K562 (cell line): ENCODE data around the gene PLEKHA6. TPM values are rescaled to one million over a fixed set of nuclear protein-coding genes. Genes with fewer than 3 reads are reported as not detected.
A peak's percentile ranks its signal among the peaks of the same experiment; 100 is the strongest.

Source experiments
- CHD4 ChIP-seq: fragments of 200-600 bp; sonication (generic); IDR thresholded peaks from 3 replicates; pipeline ENCODE4 v1.6.1; 2012; ENCODE audit warnings: low read depth, mild to moderate bottlenecking, mixed read lengths, low read length, inconsistent platforms; ENCODE audit not compliant: insufficient read depth, insufficient replicate concordance, poor library complexity, severe bottlenecking
- DPF2 ChIP-seq: fragments of 450-650 bp; IDR thresholded peaks from 2 replicates; pipeline ENCODE4 v1.6.1; 2016
- FOXJ2 ChIP-seq: fragments of 200-800 bp; sonication (Bioruptor generic); IDR thresholded peaks from 2 replicates; pipeline ENCODE4 v1.6.1; 2016; ENCODE audit warnings: missing genetic modification characterization, missing compliant biosample characterization
- NFYB ChIP-seq: IDR thresholded peaks from 2 replicates; pipeline ENCODE4 v1.6.1; 2011; ENCODE audit warnings: mild to moderate bottlenecking, moderate library complexity; ENCODE audit not compliant: insufficient read length; ENCODE audit errors: extremely low read depth
- PHTF2 ChIP-seq: fragments of 250-450 bp; sonication (Bioruptor Pico); IDR thresholded peaks from 2 replicates; pipeline ENCODE4 v1.5.0; 2021; ENCODE audit warnings: mild to moderate bottlenecking
- PML ChIP-seq: IDR thresholded peaks from 2 replicates; pipeline ENCODE4 v1.6.1; 2012; ENCODE audit warnings: low read length, inconsistent platforms
- SMAD4 ChIP-seq: fragments of 250-450 bp; sonication (Bioruptor Pico); conservative IDR thresholded peaks from 2 replicates; pipeline ENCODE4 v1.8.0; 2021; ENCODE audit warnings: inconsistent platforms, mild to moderate bottlenecking, moderate library complexity
- SPI1 ChIP-seq: IDR thresholded peaks from 2 replicates; pipeline ENCODE4 v1.6.1; 2011; ENCODE audit warnings: low read depth, low read length, control low read depth, borderline replicate concordance
- ZMIZ1 ChIP-seq, 2 experiments: fragments of 150-350 bp in 1 of 2; IDR thresholded peaks; 2 replicates each; pipeline ENCODE4 v1.6.1; 2012 to 2016; ENCODE audit warnings: low read depth in 2 of 2, low read length in 2 of 2, mild to moderate bottlenecking in 1 of 2, moderate library complexity in 1 of 2
- ZNF133 ChIP-seq: fragments of 250-450 bp; sonication (Bioruptor Pico); IDR thresholded peaks from 2 replicates; pipeline ENCODE4 v1.4.0; 2020; ENCODE audit warnings: mild to moderate bottlenecking
- polyA plus RNA-seq, 8 experiments: library from polyadenylated mRNA; depleted of rRNA in 4 of 8; stranded (reverse) in 5 of 8; unstranded in 3 of 8; fragments of >200 nt; fragmentation: Nextera tagmentation in 2 of 8; fragmentation: Illumina TruSeq in 1 of 8; extraction: Ambion mirVana in 2 of 8; extraction: Trizol in 1 of 8; gene quantifications; 2 replicates each; pipeline versions ENCODE4 v1.2.1 to v1.2.3, GENCODE V29; 2011 to 2014; ENCODE audit warnings: inconsistent platforms in 1 of 8, missing spikeins in 1 of 8
- total RNA-seq, 7 experiments: library from RNA; depleted of rRNA in 6 of 7; stranded (reverse); fragments of >200 nt in 6 of 7; fragmentation: Illumina TruSeq in 2 of 7; extraction: Trizol in 2 of 7; gene quantifications; 2 replicates each; pipeline versions ENCODE4 v1.2.1 to v1.2.3, GENCODE V29; 2011 to 2021; ENCODE audit warnings: low replicate concordance in 1 of 7
- TF ChIP-seq, protein P1 (sequence below): fragments of 450-650 bp; formaldehyde crosslinking; conservative IDR thresholded peaks from 2 replicates; pipeline ENCODE4 v1.4.0; 2022; ENCODE audit warnings: mild to moderate bottlenecking, missing genetic modification characterization
- TF ChIP-seq, protein P2 (sequence below): fragments of 450-650 bp; IDR thresholded peaks from 2 replicates; pipeline ENCODE4 v1.6.1; 2016; ENCODE audit warnings: mild to moderate bottlenecking, moderate library complexity

PLEKHA6 gene
- total and polyA plus RNA-seq, 9 of the 15 experiments (the other 6 are each of a cell fraction or from before 2014, with no cell fraction given): under 0.01 to 0.33 (median 0.01) TPM; not detected in 4

- TF ChIP-seq, protein P1, sequence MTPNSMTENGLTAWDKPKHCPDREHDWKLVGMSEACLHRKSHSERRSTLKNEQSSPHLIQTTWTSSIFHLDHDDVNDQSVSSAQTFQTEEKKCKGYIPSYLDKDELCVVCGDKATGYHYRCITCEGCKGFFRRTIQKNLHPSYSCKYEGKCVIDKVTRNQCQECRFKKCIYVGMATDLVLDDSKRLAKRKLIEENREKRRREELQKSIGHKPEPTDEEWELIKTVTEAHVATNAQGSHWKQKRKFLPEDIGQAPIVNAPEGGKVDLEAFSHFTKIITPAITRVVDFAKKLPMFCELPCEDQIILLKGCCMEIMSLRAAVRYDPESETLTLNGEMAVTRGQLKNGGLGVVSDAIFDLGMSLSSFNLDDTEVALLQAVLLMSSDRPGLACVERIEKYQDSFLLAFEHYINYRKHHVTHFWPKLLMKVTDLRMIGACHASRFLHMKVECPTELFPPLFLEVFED (CRISPR knock-in tag): no peak
- peak; percentile 25; the same call in 1 of the 2 replicates for TF ChIP-seq SMAD4 (CRISPR knock-in tag)
- TF ChIP-seq, protein P2, sequence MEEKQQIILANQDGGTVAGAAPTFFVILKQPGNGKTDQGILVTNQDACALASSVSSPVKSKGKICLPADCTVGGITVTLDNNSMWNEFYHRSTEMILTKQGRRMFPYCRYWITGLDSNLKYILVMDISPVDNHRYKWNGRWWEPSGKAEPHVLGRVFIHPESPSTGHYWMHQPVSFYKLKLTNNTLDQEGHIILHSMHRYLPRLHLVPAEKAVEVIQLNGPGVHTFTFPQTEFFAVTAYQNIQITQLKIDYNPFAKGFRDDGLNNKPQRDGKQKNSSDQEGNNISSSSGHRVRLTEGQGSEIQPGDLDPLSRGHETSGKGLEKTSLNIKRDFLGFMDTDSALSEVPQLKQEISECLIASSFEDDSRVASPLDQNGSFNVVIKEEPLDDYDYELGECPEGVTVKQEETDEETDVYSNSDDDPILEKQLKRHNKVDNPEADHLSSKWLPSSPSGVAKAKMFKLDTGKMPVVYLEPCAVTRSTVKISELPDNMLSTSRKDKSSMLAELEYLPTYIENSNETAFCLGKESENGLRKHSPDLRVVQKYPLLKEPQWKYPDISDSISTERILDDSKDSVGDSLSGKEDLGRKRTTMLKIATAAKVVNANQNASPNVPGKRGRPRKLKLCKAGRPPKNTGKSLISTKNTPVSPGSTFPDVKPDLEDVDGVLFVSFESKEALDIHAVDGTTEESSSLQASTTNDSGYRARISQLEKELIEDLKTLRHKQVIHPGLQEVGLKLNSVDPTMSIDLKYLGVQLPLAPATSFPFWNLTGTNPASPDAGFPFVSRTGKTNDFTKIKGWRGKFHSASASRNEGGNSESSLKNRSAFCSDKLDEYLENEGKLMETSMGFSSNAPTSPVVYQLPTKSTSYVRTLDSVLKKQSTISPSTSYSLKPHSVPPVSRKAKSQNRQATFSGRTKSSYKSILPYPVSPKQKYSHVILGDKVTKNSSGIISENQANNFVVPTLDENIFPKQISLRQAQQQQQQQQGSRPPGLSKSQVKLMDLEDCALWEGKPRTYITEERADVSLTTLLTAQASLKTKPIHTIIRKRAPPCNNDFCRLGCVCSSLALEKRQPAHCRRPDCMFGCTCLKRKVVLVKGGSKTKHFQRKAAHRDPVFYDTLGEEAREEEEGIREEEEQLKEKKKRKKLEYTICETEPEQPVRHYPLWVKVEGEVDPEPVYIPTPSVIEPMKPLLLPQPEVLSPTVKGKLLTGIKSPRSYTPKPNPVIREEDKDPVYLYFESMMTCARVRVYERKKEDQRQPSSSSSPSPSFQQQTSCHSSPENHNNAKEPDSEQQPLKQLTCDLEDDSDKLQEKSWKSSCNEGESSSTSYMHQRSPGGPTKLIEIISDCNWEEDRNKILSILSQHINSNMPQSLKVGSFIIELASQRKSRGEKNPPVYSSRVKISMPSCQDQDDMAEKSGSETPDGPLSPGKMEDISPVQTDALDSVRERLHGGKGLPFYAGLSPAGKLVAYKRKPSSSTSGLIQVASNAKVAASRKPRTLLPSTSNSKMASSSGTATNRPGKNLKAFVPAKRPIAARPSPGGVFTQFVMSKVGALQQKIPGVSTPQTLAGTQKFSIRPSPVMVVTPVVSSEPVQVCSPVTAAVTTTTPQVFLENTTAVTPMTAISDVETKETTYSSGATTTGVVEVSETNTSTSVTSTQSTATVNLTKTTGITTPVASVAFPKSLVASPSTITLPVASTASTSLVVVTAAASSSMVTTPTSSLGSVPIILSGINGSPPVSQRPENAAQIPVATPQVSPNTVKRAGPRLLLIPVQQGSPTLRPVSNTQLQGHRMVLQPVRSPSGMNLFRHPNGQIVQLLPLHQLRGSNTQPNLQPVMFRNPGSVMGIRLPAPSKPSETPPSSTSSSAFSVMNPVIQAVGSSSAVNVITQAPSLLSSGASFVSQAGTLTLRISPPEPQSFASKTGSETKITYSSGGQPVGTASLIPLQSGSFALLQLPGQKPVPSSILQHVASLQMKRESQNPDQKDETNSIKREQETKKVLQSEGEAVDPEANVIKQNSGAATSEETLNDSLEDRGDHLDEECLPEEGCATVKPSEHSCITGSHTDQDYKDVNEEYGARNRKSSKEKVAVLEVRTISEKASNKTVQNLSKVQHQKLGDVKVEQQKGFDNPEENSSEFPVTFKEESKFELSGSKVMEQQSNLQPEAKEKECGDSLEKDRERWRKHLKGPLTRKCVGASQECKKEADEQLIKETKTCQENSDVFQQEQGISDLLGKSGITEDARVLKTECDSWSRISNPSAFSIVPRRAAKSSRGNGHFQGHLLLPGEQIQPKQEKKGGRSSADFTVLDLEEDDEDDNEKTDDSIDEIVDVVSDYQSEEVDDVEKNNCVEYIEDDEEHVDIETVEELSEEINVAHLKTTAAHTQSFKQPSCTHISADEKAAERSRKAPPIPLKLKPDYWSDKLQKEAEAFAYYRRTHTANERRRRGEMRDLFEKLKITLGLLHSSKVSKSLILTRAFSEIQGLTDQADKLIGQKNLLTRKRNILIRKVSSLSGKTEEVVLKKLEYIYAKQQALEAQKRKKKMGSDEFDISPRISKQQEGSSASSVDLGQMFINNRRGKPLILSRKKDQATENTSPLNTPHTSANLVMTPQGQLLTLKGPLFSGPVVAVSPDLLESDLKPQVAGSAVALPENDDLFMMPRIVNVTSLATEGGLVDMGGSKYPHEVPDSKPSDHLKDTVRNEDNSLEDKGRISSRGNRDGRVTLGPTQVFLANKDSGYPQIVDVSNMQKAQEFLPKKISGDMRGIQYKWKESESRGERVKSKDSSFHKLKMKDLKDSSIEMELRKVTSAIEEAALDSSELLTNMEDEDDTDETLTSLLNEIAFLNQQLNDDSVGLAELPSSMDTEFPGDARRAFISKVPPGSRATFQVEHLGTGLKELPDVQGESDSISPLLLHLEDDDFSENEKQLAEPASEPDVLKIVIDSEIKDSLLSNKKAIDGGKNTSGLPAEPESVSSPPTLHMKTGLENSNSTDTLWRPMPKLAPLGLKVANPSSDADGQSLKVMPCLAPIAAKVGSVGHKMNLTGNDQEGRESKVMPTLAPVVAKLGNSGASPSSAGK: no peak
- TF ChIP-seq SPI1: no peak
- no peak for TF ChIP-seq NFYB
- TF ChIP-seq PHTF2 (CRISPR knock-in tag): no peak
- peak; percentile 85 for TF ChIP-seq DPF2
- no peak for TF ChIP-seq ZNF133 (CRISPR knock-in tag)
- TF ChIP-seq FOXJ2 (tag): no peak
- TF ChIP-seq CHD4: no peak
- no peak for TF ChIP-seq PML
- no peak for TF ChIP-seq ZMIZ1 (IDR thresholded peaks at IDR 0.05; ENCODE audit: low read depth in 2 of 2, low read length in 2 of 2)
These were observed 36.4 kb upstream of the PLEKHA6 start (continued) for GRCh38 chr1:204396015-204396583.
